ENCODE results near the gene CACUL1. TPM values are rescaled to one million over a fixed set of nuclear protein-coding genes. Genes with fewer than 3 reads are reported as not detected.

The CACUL1 gene
- total RNA-seq = 10 to 100 TPM; 24.0 to 45.7 (median 26.4) TPM

- H3K9me3 ChIP-seq = no peaks in the 10 kb centered on the region
- peaks cover 0 to 40% (median 11%) of the 10 kb centered on the region in 4 donors for H3K4me1 ChIP-seq
- DNase-seq (ENCODE audit: low spot score in 2 of 2) = peak; percentile 99 to 100
- TF ChIP-seq, protein P1, sequence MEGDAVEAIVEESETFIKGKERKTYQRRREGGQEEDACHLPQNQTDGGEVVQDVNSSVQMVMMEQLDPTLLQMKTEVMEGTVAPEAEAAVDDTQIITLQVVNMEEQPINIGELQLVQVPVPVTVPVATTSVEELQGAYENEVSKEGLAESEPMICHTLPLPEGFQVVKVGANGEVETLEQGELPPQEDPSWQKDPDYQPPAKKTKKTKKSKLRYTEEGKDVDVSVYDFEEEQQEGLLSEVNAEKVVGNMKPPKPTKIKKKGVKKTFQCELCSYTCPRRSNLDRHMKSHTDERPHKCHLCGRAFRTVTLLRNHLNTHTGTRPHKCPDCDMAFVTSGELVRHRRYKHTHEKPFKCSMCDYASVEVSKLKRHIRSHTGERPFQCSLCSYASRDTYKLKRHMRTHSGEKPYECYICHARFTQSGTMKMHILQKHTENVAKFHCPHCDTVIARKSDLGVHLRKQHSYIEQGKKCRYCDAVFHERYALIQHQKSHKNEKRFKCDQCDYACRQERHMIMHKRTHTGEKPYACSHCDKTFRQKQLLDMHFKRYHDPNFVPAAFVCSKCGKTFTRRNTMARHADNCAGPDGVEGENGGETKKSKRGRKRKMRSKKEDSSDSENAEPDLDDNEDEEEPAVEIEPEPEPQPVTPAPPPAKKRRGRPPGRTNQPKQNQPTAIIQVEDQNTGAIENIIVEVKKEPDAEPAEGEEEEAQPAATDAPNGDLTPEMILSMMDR (IDR thresholded peaks at IDR 0.05) = peak in 1 of 5 experiments; percentile 29
- TF ChIP-seq EP300 (IDR thresholded peaks at IDR 0.05) (peak; percentile 95 to 97), POLR2A (IDR thresholded peaks at IDR 0.05) (peak; percentile 53 to 77)
- H3K27ac ChIP-seq = peak within 1 kb of the TSS; percentile 59 to 94 (median 90)
- H3K27me3 ChIP-seq = no peaks in the 10 kb centered on the region
- H3K36me3 ChIP-seq = no peaks in the 10 kb centered on the region
- H3K4me3 ChIP-seq = peak within 1 kb of the TSS; percentile 88 to 99 (median 94)
- WGBS, 2 donors = 1% methylated on average over 42 to 66 of the region's 87 CpGs
These were observed at the start of gene CACUL1 for GRCh38 chr10:118754556-118755423. Gene CACUL1, minus strand, starts transcription at chr10:118754970. Its CDS starts 208 bp downstream, at chr10:118754762.

DNA sequence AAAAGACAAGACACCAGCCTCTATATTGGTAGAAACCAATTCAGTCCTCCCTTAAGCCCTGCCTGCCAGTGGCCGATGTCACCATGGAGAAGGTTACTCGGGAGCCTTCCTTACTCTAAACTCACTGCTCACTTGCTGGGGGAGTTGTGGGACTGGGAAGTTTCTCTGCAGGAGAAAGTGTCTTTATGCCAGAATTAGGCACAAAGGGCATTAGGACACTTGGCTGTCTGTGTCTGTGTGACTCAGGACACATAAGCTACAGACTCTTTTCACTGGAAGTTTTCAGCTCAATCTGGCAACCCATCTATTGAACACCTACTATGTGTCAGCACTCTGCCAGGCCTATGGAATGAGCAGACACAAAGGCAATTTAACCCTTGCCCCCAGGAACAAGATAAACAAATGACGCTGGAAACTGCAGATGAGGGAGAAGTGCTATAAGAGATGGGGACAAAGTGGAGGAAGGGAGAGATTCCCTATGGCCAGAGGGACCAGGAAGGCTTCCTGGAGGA lies 49.5 kb upstream of the CACUL1 start:
- TF ChIP-seq, protein P1 (IDR thresholded peaks at IDR 0.05) = no peak
- TF ChIP-seq EP300 (IDR thresholded peaks at IDR 0.05) (no peak), POLR2A (IDR thresholded peaks at IDR 0.05) (no peak)
- Histone ChIP-seq H3K27ac (no peak overlapping the region), H3K27me3 (no peaks in the 10 kb centered on the region), H3K4me3 (no peak overlapping the region), H3K4me1 (no peaks in the 10 kb centered on the region), H3K36me3 (no peaks in the 10 kb centered on the region), H3K9me3 (no peaks in the 10 kb centered on the region)
- 39 to 44% methylated on average over 3 of the region's 3 CpGs for WGBS, 2 donors
- no peak for DNase-seq (ENCODE audit: low spot score in 2 of 2)

GRCh38 chr10:118802126-118802793 lies 47.5 kb upstream of the CACUL1 start:
- 90% methylated on average over 14 of the region's 14 CpGs for WGBS, 2 donors
- H3K9me3 ChIP-seq = no peaks in the 10 kb centered on the region
- no peak for TF ChIP-seq EP300 (IDR thresholded peaks at IDR 0.05)
- TF ChIP-seq POLR2A (IDR thresholded peaks at IDR 0.05) = no peak
- TF ChIP-seq, protein P1 (IDR thresholded peaks at IDR 0.05) = no peak
- H3K27me3 ChIP-seq = no peaks in the 10 kb centered on the region
- H3K36me3 ChIP-seq = no peaks in the 10 kb centered on the region
- no peak overlapping the region for H3K4me3 ChIP-seq
- no peak for DNase-seq (ENCODE audit: low spot score in 2 of 2)
- H3K4me1 ChIP-seq = no peaks in the 10 kb centered on the region
- no peak overlapping the region for H3K27ac ChIP-seq

- no peak overlapping the region for H3K27ac ChIP-seq
- WGBS, 2 donors = 77 to 80% methylated on average over 4 of the region's 4 CpGs
These were observed 46.1 kb upstream of the CACUL1 start for GRCh38 chr10:118800920-118801319.

More at GRCh38 chr10:118800920-118801319, 46.1 kb upstream of the CACUL1 start:
- TF ChIP-seq EP300 (IDR thresholded peaks at IDR 0.05) = no peak
- TF ChIP-seq, protein P1 (IDR thresholded peaks at IDR 0.05) = peak; percentile 13 to 40 (median 23)
- no peaks in the 10 kb centered on the region for H3K4me1 ChIP-seq
- no peaks in the 10 kb centered on the region for H3K27me3 ChIP-seq
- no peaks in the 10 kb centered on the region for H3K36me3 ChIP-seq
- H3K9me3 ChIP-seq = no peaks in the 10 kb centered on the region
- DNase-seq (ENCODE audit: low spot score in 2 of 2) = peak in 1 of 2 donors; percentile 20
- no peak overlapping the region for H3K4me3 ChIP-seq
